CD14-positive monocyte (primary cell): ENCODE data around the gene OXCT2. TPM values are rescaled to one million over a fixed set of nuclear protein-coding genes. Genes with fewer than 3 reads are reported as not detected.
A peak's percentile ranks its signal among the peaks of the same experiment; 100 is the strongest.
"Not testable (repeated sequence)": the region's sequence is repeated elsewhere in the genome, so short reads cannot be mapped to it uniquely, and the experiment has no call there.

Experiments
- DNase-seq, 3 donors: peaks; one replicate each; pipeline ENCODE4 v3.0.0-alpha.2; 2011 to 2022
- H2AFZ ChIP-seq: 2 replicates; pipeline ENCODE4 v1.6.0; 2012; ENCODE audit warnings: mild to moderate bottlenecking, low read depth, low read length, inconsistent platforms; ENCODE audit not compliant: insufficient read depth, poor library complexity, severe bottlenecking
- H3K27ac ChIP-seq, 2 donors: 1 replicate in 1 of 2; 2 replicates in 1 of 2; pipeline ENCODE4 v1.5.1; 2012 to 2013; ENCODE audit warnings: low read length in 2 of 2, control low read depth in 1 of 2, inconsistent platforms in 1 of 2, low read depth in 1 of 2, mild to moderate bottlenecking in 1 of 2
- H3K27me3 ChIP-seq, 2 donors: one replicate each; pipeline versions ENCODE4 v1.6.0 to v1.6.1; 2011 to 2013; ENCODE audit warnings: low read length in 2 of 2; ENCODE audit not compliant: control insufficient read depth in 2 of 2, insufficient read depth in 2 of 2
- H3K36me3 ChIP-seq, 2 donors: replicated peaks in 1 of 2; 1 replicate in 1 of 2; 2 replicates in 1 of 2; pipeline versions ENCODE4 v1.5.1 to v1.6.1; 2012 to 2013; ENCODE audit warnings: low read length in 2 of 2, control low read depth in 1 of 2, inconsistent platforms in 1 of 2, mild to moderate bottlenecking in 1 of 2; ENCODE audit not compliant: insufficient read depth in 2 of 2, control insufficient read depth in 1 of 2
- H3K4me1 ChIP-seq, 2 donors: 1 replicate in 1 of 2; 2 replicates in 1 of 2; pipeline versions ENCODE4 v1.5.1 to v1.6.1; 2012 to 2013; ENCODE audit warnings: low read length in 2 of 2, control low read depth in 1 of 2, inconsistent platforms in 1 of 2, mild to moderate bottlenecking in 1 of 2, moderate library complexity in 1 of 2; ENCODE audit not compliant: insufficient read depth in 2 of 2, control insufficient read depth in 1 of 2
- H3K4me2 ChIP-seq: replicated peaks from 2 replicates; pipeline ENCODE3; 2012; ENCODE audit warnings: low read length, moderate library complexity, mild to moderate bottlenecking; ENCODE audit not compliant: poor library complexity, severe bottlenecking; ENCODE audit errors: extremely low read depth
- H3K4me3 ChIP-seq, 3 experiments: fragments of 200-600 bp in 1 of 3; sonication (generic) in 1 of 3; replicated peaks in 1 of 3; 1 replicate in 2 of 3; 2 replicates in 1 of 3; pipeline ENCODE4 v1.5.1; 2011 to 2013; ENCODE audit warnings: low read length in 3 of 3, mild to moderate bottlenecking in 3 of 3, control low read depth in 2 of 3, low read depth in 2 of 3, inconsistent platforms in 1 of 3, moderate library complexity in 1 of 3
- H3K79me2 ChIP-seq: 2 replicates; pipeline ENCODE4 v1.6.0; 2012; ENCODE audit warnings: mild to moderate bottlenecking, control low read depth, inconsistent platforms, low read length, moderate library complexity; ENCODE audit not compliant: insufficient read depth
- H3K9ac ChIP-seq: 2 replicates; pipeline ENCODE4 v1.6.0; 2017; ENCODE audit warnings: low read length, mild to moderate bottlenecking; ENCODE audit not compliant: insufficient read depth, poor library complexity, severe bottlenecking
- H3K9me3 ChIP-seq, 2 donors: replicated peaks in 1 of 2; 1 replicate in 1 of 2; 2 replicates in 1 of 2; pipeline versions ENCODE4 v1.5.1 to v1.6.1; 2012 to 2013; ENCODE audit warnings: low read length in 2 of 2, control low read depth in 1 of 2; ENCODE audit not compliant: control insufficient read depth in 1 of 2, insufficient read depth in 1 of 2
- H4K20me1 ChIP-seq: 2 replicates; pipeline ENCODE4 v1.6.0; 2012; ENCODE audit warnings: mild to moderate bottlenecking, low read length, control low read depth, moderate library complexity; ENCODE audit not compliant: insufficient read depth
- H3K27ac Mint-ChIP-seq, 7 donors: one replicate each; pipeline ENCODE4 v1.8.0; 2020; ENCODE audit warnings: mild to moderate bottlenecking in 7 of 7, mixed read lengths in 7 of 7, moderate library complexity in 6 of 7, inconsistent platforms in 2 of 7
- H3K27me3 Mint-ChIP-seq, 3 donors: one replicate each; pipeline ENCODE4 v1.8.0; 2021 to 2022; ENCODE audit warnings: low read depth in 3 of 3, mild to moderate bottlenecking in 3 of 3, mixed read lengths in 3 of 3, moderate library complexity in 3 of 3, inconsistent platforms in 1 of 3
- H3K36me3 Mint-ChIP-seq, 2 donors: one replicate each; pipeline ENCODE4 v1.8.0; 2020; ENCODE audit warnings: mixed read lengths in 2 of 2, inconsistent platforms in 1 of 2, mild to moderate bottlenecking in 1 of 2
- H3K4me1 Mint-ChIP-seq: one replicate; pipeline ENCODE4 v1.8.0; 2020; ENCODE audit warnings: mild to moderate bottlenecking, mixed read lengths
- H3K4me3 Mint-ChIP-seq, 2 donors: one replicate each; pipeline ENCODE4 v1.8.0; 2020; ENCODE audit warnings: mild to moderate bottlenecking in 2 of 2, mixed read lengths in 2 of 2, moderate library complexity in 1 of 2
- H3K9me3 Mint-ChIP-seq, 7 donors: one replicate each; pipeline ENCODE4 v1.8.0; 2020 to 2022; ENCODE audit warnings: mixed read lengths in 7 of 7, mild to moderate bottlenecking in 6 of 7, moderate library complexity in 6 of 7, inconsistent platforms in 2 of 7
- CTCF ChIP-seq: fragments of 200-600 bp; IDR thresholded peaks from one replicate; pipeline ENCODE4 v1.8.0; 2022; ENCODE audit warnings: antibody characterized with exemption, mild to moderate bottlenecking
- WGBS: methylation state at CpG from one replicate; pipeline ENCODE4 v1.1.5; 2013; ENCODE audit warnings: missing lambda C conversion rate; ENCODE audit not compliant: insufficient coverage; 5-methylcytosine and 5-hydroxymethylcytosine counted together
- intact Hi-C, 2 donors: fragments of 100-400 bp; cut with micrococcal nuclease; formaldehyde crosslinking; loops; one replicate each; pipeline versions ENCODE4 v1.15.0 to v1.15.1; 2023
- polyA minus RNA-seq: library from RNA; depleted of rRNA, polyadenylated mRNA; stranded (reverse); fragments of >200 nt; gene quantifications from 2 replicates; pipeline ENCODE4 v1.2.3, GENCODE V29; 2012
- polyA plus RNA-seq, 3 donors: library from polyadenylated mRNA; depleted of rRNA in 1 of 3; unstranded in 2 of 3; stranded (reverse) in 1 of 3; fragments of 300-500 nt in 2 of 3; fragments of >200 nt in 1 of 3; fragmentation: Illumina TruSeq in 2 of 3; gene quantifications; 1 replicate in 2 of 3; 2 replicates in 1 of 3; pipeline ENCODE4 v1.2.3, GENCODE V29; 2012 to 2021
- total RNA-seq, 12 experiments: library from RNA in 1 of 12; stranded (reverse) in 1 of 12; fragments of 120-200 nt in 1 of 12; gene quantifications; one replicate each; pipeline ENCODE4 v1.2.4 and lab custom pipeline; 2013 to 2026; ENCODE audit warnings: mixed read lengths in 6 of 12, inconsistent platforms in 1 of 12

OXCT2 gene
- total RNA-seq (2013), result 0.50 TPM
- polyA plus RNA-seq, result 1 to 10 TPM in 1 of 3 donors, under 1 TPM in 2; 0.16 to 1.4 (median 0.38) TPM
- polyA minus RNA-seq, result 2.2 and 4.6 TPM in 2 replicates
- total RNA-seq (lab: John Stamatoyannopoulos, UW), result 0.06 to 0.54 (median 0.28) reads per million in 11 experiments

- DNase-seq, H3K79me2 ChIP-seq, H3K4me1 ChIP-seq, H3K4me1 Mint-ChIP-seq, H3K9me3 ChIP-seq, intact Hi-C loops, H3K36me3 ChIP-seq, H3K27ac ChIP-seq, H3K9ac ChIP-seq, H3K27me3 Mint-ChIP-seq, H3K9me3 Mint-ChIP-seq, H2AFZ ChIP-seq, H3K36me3 Mint-ChIP-seq, H4K20me1 ChIP-seq, H3K27me3 ChIP-seq: not testable (repeated sequence)
- H3K4me3 ChIP-seq, result peak within 1 kb of the TSS in 2 of 3 experiments; percentile 28 to 40
- Mint-ChIP-seq H3K4me3 (peak within 1 kb of the TSS; percentile 83 to 97), H3K27ac (peak within 1 kb of the TSS in 1 of 7 donors; percentile 24)
- peak within 1 kb of the TSS; percentile 29 for H3K4me2 ChIP-seq
- 2% methylated on average over 10 of the region's 57 CpGs for WGBS
Observed at GRCh38 chr1:39771022-39771532, at the start of gene OXCT2. OXCT2 (minus strand) TSS chr1:39771348; CDS start chr1:39771255, 93 bp downstream.

GRCh38 chr1:39819091-39819812, 48.1 kb upstream of the OXCT2 start:
- Mint-ChIP-seq H3K9me3 (no peaks in the 10 kb centered on the region), H3K27me3 (peaks cover 1 to 4% (median 3%) of the 10 kb centered on the region in 3 donors), H3K36me3 (peaks cover 0 to 7% of the 10 kb centered on the region in 2 donors), H3K4me3 (no peak overlapping the region), H3K4me1 (peaks cover 26% of the 10 kb centered on the region), H3K27ac (peak overlapping the region in 3 of 7 donors; percentile 13 to 68 (median 26))
- H3K9ac ChIP-seq, result no peak overlapping the region
- peaks cover 25 to 29% of the 10 kb centered on the region in 2 donors for H3K4me1 ChIP-seq
- 93% methylated on average over 16 of the region's 22 CpGs for WGBS
- DNase-seq, result no peak
- no peaks in the 10 kb centered on the region for H3K27me3 ChIP-seq
- intact Hi-C loops, result loop anchor here (5.0 kb wide), 2 partner anchors 83 to 153 kb away; partner anchors contain the start of gene MYCL (in 2 of the 2)
- H3K79me2 ChIP-seq, result no peaks in the 10 kb centered on the region
- no peak overlapping the region for H3K27ac ChIP-seq
- no peak overlapping the region for H3K4me2 ChIP-seq
- no peak overlapping the region for H2AFZ ChIP-seq
- no peak for TF ChIP-seq CTCF
- H4K20me1 ChIP-seq, result no peaks in the 10 kb centered on the region
- H3K9me3 ChIP-seq, result no peaks in the 10 kb centered on the region
- no peaks in the 10 kb centered on the region for H3K36me3 ChIP-seq
- no peak overlapping the region for H3K4me3 ChIP-seq
